Mesodermal cell (in vitro differentiated cells): ENCODE measurements around the gene GPR87.

Experiments
- H3K27ac ChIP-seq: 2 replicates; pipeline ENCODE4 v1.7.0; 2013; ENCODE audit warnings: mild to moderate bottlenecking, low read depth, low read length, moderate library complexity; ENCODE audit not compliant: severe bottlenecking
- H3K36me3 ChIP-seq: 2 replicates; pipeline ENCODE4 v1.7.1; 2013; ENCODE audit warnings: mild to moderate bottlenecking, low read length, moderate library complexity; ENCODE audit not compliant: control insufficient read depth, insufficient read depth
- H3K4me1 ChIP-seq: one replicate; pipeline ENCODE4 v1.7.1; 2013; ENCODE audit warnings: mild to moderate bottlenecking, low read length; ENCODE audit not compliant: insufficient read depth, control insufficient read depth, poor library complexity, severe bottlenecking
- H3K4me3 ChIP-seq: 2 replicates; pipeline ENCODE4 v1.7.0; 2013; ENCODE audit warnings: low read length, control low read depth, mild to moderate bottlenecking; ENCODE audit not compliant: insufficient read depth, poor library complexity, severe bottlenecking; ENCODE audit errors: extremely low read depth
- H3K9me3 ChIP-seq: 2 replicates; pipeline ENCODE4 v1.7.1; 2013; ENCODE audit warnings: mild to moderate bottlenecking, low read length, moderate library complexity; ENCODE audit not compliant: control insufficient read depth
- WGBS, 2 experiments: methylation state at CpG; one replicate each; pipeline ENCODE4 v1.1.5; 2013; ENCODE audit warnings: missing lambda C conversion rate in 2 of 2; ENCODE audit not compliant: insufficient coverage in 2 of 2; 5-methylcytosine and 5-hydroxymethylcytosine counted together

The GPR87 gene

GRCh38 chr3:151283907-151284461, 32.6 kb downstream of the GPR87 start:
- H3K4me1 ChIP-seq, result peaks cover 7% of the 10 kb centered on the region
- no peaks in the 10 kb centered on the region for H3K9me3 ChIP-seq
- H3K4me3 ChIP-seq, result no peak overlapping the region
- 53 to 73% methylated on average over 1 to 2 of the region's 5 CpGs for WGBS, 2 experiments
- peak overlapping the region; percentile 57 for H3K27ac ChIP-seq
- H3K36me3 ChIP-seq, result no peaks in the 10 kb centered on the region

- Histone ChIP-seq H3K36me3 (no peaks in the 10 kb centered on the region), H3K9me3 (no peaks in the 10 kb centered on the region), H3K4me1 (peaks cover 7% of the 10 kb centered on the region), H3K4me3 (no peak overlapping the region), H3K27ac (peak overlapping the region; percentile 57)
- WGBS, 2 experiments, result 100% methylated on average over 1 of the region's 4 CpGs
Observed at GRCh38 chr3:151283387-151283786, 33.2 kb downstream of the GPR87 start.

GRCh38 chr3:151282921-151283320, 33.7 kb downstream of the GPR87 start:
- 8 to 35% methylated on average over 1 of the region's 1 CpG for WGBS, 2 experiments
- Histone ChIP-seq H3K27ac (no peak overlapping the region), H3K9me3 (no peaks in the 10 kb centered on the region), H3K4me3 (no peak overlapping the region), H3K36me3 (no peaks in the 10 kb centered on the region), H3K4me1 (peaks cover 7% of the 10 kb centered on the region)

GRCh38 chr3:151281671-151282324, 34.8 kb downstream of the GPR87 start:
- Histone ChIP-seq H3K27ac (no peak overlapping the region), H3K4me1 (peaks cover 7% of the 10 kb centered on the region), H3K4me3 (no peak overlapping the region), H3K36me3 (no peaks in the 10 kb centered on the region), H3K9me3 (no peaks in the 10 kb centered on the region)
- WGBS, 2 experiments, result 88 to 100% methylated on average over 4 to 5 of the region's 9 CpGs

GRCh38 chr3:151278230-151278629, 38.4 kb downstream of the GPR87 start, which contains the start of gene P2RY14:
TSS of gene P2RY14 (minus strand) at chr3:151278542. CDS start at chr3:151214316, 64,226 bp downstream.
- no peaks in the 10 kb centered on the region for H3K4me1 ChIP-seq
- 82 to 100% methylated on average over 1 to 2 of the region's 4 CpGs for WGBS, 2 experiments
- H3K27ac ChIP-seq, result no peak within 1 kb of the TSS
- no peaks in the 10 kb centered on the region for H3K9me3 ChIP-seq
- no peak within 1 kb of the TSS for H3K4me3 ChIP-seq
- no peaks in the 10 kb centered on the region for H3K36me3 ChIP-seq

- Histone ChIP-seq H3K4me1 (no peaks in the 10 kb centered on the region), H3K27ac (no peak overlapping the region), H3K4me3 (no peak overlapping the region), H3K9me3 (no peaks in the 10 kb centered on the region), H3K36me3 (no peaks in the 10 kb centered on the region)
- WGBS, 2 experiments, result 83 to 94% methylated on average over 4 to 5 of the region's 6 CpGs
Observed at GRCh38 chr3:151276687-151277042, 40.0 kb downstream of the GPR87 start.

GRCh38 chr3:151276038-151276686, 40.5 kb downstream of the GPR87 start:
- H3K4me1 ChIP-seq, result no peaks in the 10 kb centered on the region
- H3K4me3 ChIP-seq, result no peak overlapping the region
- WGBS, 2 experiments, result 55 to 56% methylated on average over 1 to 2 of the region's 2 CpGs
- H3K9me3 ChIP-seq, result no peaks in the 10 kb centered on the region
- H3K36me3 ChIP-seq, result no peaks in the 10 kb centered on the region
- H3K27ac ChIP-seq, result no peak overlapping the region

- Histone ChIP-seq H3K4me1 (no peaks in the 10 kb centered on the region), H3K36me3 (no peaks in the 10 kb centered on the region), H3K27ac (no peak overlapping the region), H3K4me3 (no peak overlapping the region), H3K9me3 (no peaks in the 10 kb centered on the region)
- WGBS, 2 experiments, result 97% methylated on average over 3 of the region's 5 CpGs; no CpG with 5 or more reads in 1 of the 2 experiments
Observed at GRCh38 chr3:151275091-151275490, 41.5 kb downstream of the GPR87 start.

- H3K9me3 ChIP-seq, result no peaks in the 10 kb centered on the region
- H3K4me1 ChIP-seq, result no peaks in the 10 kb centered on the region
- H3K36me3 ChIP-seq, result no peaks in the 10 kb centered on the region
- H3K4me3 ChIP-seq, result no peak overlapping the region
- 80 to 91% methylated on average over 1 to 4 of the region's 5 CpGs for WGBS, 2 experiments
- no peak overlapping the region for H3K27ac ChIP-seq
Observed at GRCh38 chr3:151269631-151270030, 47.0 kb downstream of the GPR87 start.

- Histone ChIP-seq H3K4me1 (no peaks in the 10 kb centered on the region), H3K4me3 (no peak overlapping the region), H3K9me3 (no peaks in the 10 kb centered on the region), H3K27ac (no peak overlapping the region), H3K36me3 (no peaks in the 10 kb centered on the region)
- 98 to 100% methylated on average over 4 to 5 of the region's 11 CpGs for WGBS, 2 experiments
Observed at GRCh38 chr3:151268267-151269235, 48.1 kb downstream of the GPR87 start.
